ENCODE data around the gene MOCS1.

MOCS1 gene

GRCh38 chr6:39926668-39927067 is 7.6 kb downstream of the MOCS1 start:
- in situ Hi-C loops (cut with MboI; ENCODE audit: low pct_unique_long_range_greater_than_20kb, low sequenced_read_pairs, unreplicated experiment) = no loop called here
- no peak for TF ChIP-seq CTCF (IDR thresholded peaks at IDR 0.05; ENCODE audit: extremely low read depth, insufficient read depth, missing control alignments)
- no peak for DNase-seq (ENCODE audit: low spot score)

GRCh38 chr6:39925931-39926290 is 8.4 kb downstream of the MOCS1 start:
- in situ Hi-C loops (cut with MboI; ENCODE audit: low pct_unique_long_range_greater_than_20kb, low sequenced_read_pairs, unreplicated experiment) = no loop called here
- no peak for DNase-seq (ENCODE audit: low spot score)
- no peak for TF ChIP-seq CTCF (IDR thresholded peaks at IDR 0.05; ENCODE audit: extremely low read depth, insufficient read depth, missing control alignments)

- DNase-seq (ENCODE audit: low spot score) = no peak
- no peak for TF ChIP-seq CTCF (IDR thresholded peaks at IDR 0.05; ENCODE audit: extremely low read depth, insufficient read depth, missing control alignments)
- in situ Hi-C loops (cut with MboI; ENCODE audit: low pct_unique_long_range_greater_than_20kb, low sequenced_read_pairs, unreplicated experiment) = no loop called here
These were observed 8.9 kb downstream of the MOCS1 start for GRCh38 chr6:39925191-39925930.

- no peak for TF ChIP-seq CTCF (IDR thresholded peaks at IDR 0.05; ENCODE audit: extremely low read depth, insufficient read depth, missing control alignments)
- DNase-seq (ENCODE audit: low spot score) = no peak
- in situ Hi-C loops (cut with MboI; ENCODE audit: low pct_unique_long_range_greater_than_20kb, low sequenced_read_pairs, unreplicated experiment) = no loop called here
These were observed 10.0 kb downstream of the MOCS1 start for GRCh38 chr6:39924283-39924682.

- DNase-seq (ENCODE audit: low spot score) = no peak
- TF ChIP-seq CTCF (IDR thresholded peaks at IDR 0.05; ENCODE audit: extremely low read depth, insufficient read depth, missing control alignments) = no peak
- in situ Hi-C loops (cut with MboI; ENCODE audit: low pct_unique_long_range_greater_than_20kb, low sequenced_read_pairs, unreplicated experiment) = no loop called here
These were observed 10.4 kb downstream of the MOCS1 start for GRCh38 chr6:39923861-39924260.

GRCh38 chr6:39923394-39923793 is 10.9 kb downstream of the MOCS1 start:
- no peak for DNase-seq (ENCODE audit: low spot score)
- in situ Hi-C loops (cut with MboI; ENCODE audit: low pct_unique_long_range_greater_than_20kb, low sequenced_read_pairs, unreplicated experiment) = no loop called here
- no peak for TF ChIP-seq CTCF (IDR thresholded peaks at IDR 0.05; ENCODE audit: extremely low read depth, insufficient read depth, missing control alignments)

Data from GM13977 (cell line).